NCI-H510A treated with DMSO at 0.1 percent for 48 hours (cell line): Measurements from ENCODE around the gene CNGA3.

Source experiments
- DNase-seq: peaks from one replicate; lab custom pipeline; 2025; lab: John Stamatoyannopoulos, UW

CNGA3 gene

DNA sequence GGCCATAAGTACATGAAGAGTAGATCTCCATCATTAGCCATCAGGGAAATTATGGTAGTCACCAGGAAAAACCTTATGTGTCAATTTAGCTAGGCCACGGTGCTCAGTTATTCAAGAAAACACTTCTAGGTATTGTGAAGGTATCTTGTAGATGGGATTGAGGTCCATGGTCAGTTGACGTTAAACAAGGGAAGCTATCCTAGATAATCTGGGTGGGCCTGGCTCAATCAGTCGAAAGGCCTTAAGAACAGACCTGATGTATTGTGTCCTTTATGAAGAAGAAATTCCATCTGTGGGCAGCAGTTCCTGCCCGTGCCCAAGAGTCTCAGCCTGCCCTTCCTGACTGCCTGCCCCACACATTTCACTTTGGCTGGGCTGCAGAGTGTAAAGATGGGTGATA is 16.7 kb upstream of the CNGA3 start:
- DNase-seq, result no peak

DNA sequence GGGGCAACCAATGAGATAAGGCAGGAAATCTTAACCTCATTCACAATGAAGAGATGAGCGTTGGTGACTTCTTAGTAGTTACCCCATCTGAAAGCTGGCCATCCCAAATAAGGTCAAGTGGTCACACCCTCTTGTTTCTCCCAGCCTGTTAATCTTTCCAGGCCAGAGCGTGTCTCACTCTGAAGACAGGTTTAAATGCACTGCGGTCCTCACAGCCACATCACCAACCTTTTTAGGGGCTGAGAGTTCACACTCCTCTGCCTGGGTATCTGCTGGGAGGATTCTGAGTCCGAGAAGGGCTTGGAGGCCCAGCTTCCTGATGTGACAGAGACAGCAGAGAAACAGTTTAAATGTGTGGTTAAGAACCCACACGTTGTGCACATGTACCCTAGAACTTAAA is 13.3 kb upstream of the CNGA3 start:
- no peak for DNase-seq

DNA sequence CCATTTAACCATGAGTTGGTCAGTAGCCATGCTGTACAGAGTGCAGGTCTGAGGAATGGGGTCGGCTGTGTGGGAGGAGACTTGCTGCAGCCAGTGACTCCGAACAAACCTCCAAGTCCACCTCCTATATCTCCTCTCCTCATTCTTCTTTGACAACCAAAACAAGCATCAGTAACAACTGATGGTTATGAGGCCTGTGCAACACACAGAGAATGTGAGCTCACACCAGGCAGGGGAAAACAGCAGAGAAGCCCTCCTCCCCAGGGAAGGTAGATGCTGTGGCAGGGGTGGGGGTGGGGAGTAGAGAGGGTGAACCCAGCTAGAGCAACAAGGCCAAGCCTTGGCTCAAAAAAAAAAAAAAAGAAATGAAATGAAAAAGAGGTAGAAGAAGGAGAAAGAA is 12.3 kb upstream of the CNGA3 start:
- DNase-seq, result no peak

DNA sequence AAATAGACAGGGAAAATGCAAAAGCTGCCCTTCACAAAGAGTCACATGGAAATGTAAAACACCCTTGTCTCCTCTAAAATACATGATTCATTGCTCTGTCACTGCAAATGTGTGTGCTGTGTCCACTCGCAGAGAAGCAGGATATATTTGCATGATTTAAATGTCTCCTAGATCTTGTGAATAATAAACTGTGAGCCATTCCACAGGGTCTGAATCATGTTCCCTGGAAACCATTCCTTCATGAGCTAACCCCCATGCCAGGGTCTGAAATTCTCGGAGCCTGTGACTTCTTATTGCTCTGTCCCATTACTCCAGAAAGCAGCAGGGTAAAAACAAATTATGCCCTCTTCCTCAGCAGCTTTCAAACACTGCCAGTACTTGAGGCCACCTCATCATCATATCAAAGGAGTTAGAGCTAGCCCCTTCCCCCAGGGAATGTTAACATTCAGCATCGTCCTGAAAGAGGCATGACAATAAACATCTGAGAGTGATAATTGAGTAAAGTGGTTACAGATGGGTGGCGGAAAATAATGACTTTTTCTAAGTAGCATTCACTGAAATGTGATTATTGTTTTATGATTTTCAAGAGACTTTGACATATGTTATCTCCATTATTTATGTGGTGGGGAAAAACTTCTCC is 11.7 kb upstream of the CNGA3 start:
- DNase-seq, result no peak

DNA sequence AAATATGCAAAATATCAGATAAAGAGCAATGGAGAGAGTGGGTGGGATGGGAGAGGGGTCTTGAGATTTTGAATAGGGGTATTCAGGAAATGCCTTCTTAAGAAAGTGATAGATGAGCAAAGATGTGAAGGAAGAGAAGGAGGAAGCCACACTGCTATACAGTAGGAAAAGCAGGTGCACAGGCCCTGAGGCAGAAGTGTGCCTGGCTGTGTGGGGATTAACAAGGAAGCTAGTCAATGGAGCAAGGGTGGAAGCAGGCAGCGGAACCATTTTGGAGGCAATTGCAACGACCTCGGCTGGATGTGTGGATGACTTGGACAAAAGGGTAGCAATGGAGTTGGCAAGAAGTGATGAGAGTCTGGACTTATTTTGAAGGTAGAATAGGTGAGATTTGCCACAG is 11.0 kb upstream of the CNGA3 start:
- DNase-seq, result no peak

DNA sequence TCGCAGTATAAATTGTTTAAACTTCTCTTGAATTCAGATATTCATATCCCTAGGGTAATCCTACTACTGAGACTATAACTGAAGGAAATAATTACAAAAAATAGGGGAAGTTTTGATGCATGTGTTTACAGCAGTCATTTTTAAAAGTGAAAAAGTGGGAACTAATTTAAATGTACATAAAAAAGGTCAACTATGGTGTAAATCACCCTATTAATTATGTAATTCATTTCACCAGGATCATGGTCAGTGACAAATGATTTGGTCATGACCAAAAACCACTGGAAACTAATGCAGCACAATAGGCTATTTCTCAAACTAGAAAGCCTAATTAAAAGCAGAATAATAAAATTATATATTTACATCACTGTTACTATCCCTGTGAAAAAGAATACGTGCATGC is 5.0 kb upstream of the CNGA3 start:
- no peak for DNase-seq

DNA sequence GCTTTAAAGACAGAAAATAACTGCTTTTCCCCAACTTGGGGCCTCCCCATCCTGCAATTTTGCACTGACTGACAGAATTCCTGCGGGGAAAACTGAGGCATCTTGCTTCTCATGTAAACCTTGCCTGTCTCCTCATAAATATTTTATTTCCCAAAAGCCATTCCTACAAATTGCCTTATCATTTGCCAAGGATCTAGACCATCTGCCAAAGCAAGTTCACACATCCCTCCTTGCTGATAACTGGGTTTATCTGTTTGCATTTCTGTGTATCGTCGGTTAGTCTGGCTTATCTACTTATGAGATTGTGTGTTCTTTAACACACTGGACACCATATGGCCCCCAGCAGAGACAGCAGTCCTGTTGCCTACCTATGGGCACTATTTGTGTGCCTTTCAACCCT is 3.0 kb upstream of the CNGA3 start:
- DNase-seq, result no peak

DNA sequence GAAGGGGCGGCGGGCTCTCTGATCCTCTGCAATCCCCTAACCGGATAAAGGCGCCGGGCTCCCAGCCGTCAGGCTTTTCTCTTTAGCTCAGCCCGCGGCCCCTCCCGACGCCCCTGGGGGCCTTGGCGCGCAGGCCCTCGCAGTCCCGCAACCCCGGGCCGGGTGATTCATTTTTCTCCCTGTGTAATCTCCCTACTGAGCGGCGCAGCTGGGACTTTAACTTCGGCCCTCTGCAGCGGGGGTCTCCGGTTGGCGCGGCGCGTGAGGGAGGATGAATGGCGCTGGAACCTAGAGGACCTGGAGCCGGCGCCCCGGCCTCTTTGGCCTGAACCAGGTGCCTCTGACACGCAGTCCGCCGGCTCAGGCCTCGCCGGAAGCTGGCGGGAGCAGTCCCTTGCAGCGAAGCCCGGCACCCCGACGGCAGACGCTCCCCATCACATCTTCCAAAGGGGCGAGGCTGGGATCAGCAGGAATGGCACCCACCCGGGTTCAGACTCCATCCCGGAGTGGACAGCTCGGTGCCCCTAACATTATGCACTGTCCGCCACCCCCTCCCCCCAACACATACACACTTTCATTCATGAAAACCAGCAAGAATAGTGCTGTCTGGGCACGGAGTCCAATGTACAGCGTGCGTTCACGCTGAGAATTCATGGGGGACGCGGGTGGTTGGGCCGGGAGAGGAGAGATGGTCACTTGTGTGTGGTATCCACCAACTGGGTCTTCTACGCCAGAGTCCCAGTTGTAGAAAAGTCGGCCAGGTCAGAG is 1.2 kb downstream of the CNGA3 start:
- DNase-seq, result no peak

DNA sequence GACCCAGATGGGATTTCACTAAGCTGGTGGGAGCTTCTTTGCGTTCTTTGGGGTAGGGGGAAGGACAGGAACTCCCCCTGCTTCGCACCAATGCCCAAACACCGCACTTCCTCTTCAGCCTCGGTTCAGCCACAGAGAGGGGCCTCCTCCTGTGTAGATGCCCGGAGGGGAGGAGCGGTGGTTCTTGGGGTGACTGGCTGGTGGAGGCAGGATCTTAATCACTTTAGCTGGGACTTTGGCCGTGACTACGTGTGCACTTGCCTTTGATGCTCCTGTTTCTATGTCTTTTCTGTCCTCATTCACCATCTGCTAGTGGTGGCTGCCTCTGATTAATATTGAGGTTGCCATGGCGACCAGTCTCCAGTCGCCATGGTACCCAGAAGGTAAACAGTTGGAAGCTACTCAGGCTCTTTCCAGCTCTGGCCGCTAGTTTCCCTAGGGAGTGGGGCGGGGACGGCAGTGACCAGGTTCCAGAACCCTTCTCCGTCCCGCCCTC is 1.9 kb downstream of the CNGA3 start:
- DNase-seq, result no peak

DNA sequence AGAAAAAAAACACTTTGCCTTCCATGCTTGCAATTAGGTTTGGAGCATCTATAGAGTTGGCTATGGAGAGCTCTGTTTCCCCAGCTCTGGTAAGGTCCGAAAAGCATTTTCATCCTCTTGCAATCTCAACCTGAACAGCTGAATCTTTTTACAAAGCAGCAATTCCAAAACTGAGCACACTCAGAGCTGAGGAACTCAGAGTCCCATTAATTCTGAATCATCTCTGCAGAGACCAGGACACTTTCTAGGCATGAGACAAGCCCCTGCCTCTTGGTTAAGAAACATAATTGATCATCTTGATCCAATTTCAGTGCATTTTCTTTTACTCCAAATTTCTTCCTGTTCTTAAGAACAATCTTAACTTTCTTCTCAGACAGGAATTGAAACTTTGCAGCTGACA is 4.2 kb downstream of the CNGA3 start:
- no peak for DNase-seq

DNA sequence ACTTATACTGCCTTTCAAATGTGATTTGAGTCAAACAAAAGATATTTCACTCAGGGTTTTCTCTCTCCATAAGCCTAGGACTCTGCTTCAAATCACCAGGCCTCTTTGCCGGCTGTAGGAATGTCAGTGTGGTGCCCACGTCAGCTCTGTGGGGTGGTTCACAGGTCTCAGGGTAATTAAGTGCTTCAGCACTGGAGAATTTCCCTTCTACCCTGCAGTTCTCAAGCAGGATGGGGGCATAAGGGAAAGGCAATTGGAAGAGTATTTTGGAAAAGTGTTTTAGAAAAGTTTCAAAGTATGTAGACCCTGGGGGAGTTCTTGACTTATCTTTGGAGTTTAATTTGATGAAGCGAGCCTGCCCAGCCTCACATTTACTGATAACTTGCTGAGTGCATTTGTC is 9.6 kb downstream of the CNGA3 start:
- no peak for DNase-seq

DNA sequence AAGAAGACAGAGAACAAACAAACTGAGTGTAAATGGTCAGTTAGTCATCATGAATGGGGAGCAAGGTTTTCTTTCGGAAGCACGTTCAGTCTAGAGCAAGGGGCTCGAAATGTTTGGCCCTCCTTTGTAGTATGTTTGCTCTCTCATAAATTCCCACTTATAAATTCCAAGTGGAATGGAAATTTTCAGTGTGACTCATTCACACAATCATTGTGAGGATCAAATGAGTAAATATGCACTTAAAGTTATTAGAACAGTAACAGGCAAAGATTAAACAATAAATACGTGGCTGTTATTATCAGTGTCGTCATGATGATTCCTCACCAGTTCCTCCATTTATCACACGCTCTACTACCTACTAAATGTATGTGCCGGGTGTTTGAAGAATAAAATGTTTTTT is 10.5 kb downstream of the CNGA3 start:
- no peak for DNase-seq

DNA sequence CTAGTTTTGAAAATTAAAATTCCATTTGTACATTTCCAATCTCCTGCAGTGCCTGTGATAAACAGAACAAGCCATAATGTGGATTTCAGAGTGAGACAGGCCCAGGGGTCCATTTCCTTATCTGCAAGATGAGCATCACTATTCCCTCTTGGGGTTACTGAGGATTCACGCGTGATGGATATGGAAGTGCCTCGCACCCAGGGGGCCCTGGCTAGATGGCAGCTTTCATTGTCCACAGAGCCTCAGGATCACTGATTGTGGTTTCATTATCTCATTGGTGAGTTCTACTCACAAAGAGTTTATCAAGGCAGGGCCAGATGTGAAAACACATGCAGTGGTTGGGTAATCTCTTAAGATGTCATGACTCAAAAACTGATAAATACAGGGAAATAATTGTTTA is 11.6 kb downstream of the CNGA3 start:
- no peak for DNase-seq

DNA sequence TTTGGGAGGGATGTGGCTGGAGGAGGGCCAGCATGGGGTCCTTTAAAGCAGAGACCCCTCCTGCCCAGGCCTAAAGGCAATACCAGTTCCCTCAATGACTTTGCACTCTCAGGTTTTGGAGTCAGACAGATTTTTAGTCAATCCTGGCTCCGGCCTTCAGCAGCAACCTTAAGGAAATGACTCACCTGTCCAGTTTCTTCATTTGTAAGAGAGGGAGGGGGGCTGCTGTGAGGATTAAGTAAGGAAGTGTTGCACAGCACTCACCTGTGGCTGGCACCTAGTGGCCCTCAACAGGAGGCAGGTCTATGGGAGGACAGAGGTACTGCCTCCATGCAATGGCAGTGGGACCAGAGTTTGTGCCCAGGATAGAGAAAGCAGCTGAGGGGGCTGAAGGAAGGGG is 13.7 kb downstream of the CNGA3 start:
- DNase-seq, result no peak

DNA sequence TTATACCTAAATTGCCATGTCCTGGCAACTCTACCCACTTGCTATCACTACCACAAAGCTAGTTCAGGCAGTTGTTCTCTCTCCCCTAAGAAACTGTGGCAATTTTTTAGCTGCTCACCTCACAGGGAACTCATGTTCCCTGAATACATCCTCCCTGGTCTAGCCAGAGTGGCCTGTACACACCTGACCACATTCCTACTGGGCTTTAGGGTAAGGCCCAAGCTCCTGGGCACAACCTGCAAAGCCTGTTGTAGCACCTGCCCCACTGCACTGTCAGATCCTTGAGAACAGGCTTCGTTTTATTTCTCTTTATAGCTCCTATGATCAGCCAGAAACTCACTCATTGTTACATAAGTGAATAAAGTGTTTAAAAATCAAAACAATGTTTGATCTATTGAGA is 21.5 kb downstream of the CNGA3 start:
- DNase-seq, result no peak

DNA sequence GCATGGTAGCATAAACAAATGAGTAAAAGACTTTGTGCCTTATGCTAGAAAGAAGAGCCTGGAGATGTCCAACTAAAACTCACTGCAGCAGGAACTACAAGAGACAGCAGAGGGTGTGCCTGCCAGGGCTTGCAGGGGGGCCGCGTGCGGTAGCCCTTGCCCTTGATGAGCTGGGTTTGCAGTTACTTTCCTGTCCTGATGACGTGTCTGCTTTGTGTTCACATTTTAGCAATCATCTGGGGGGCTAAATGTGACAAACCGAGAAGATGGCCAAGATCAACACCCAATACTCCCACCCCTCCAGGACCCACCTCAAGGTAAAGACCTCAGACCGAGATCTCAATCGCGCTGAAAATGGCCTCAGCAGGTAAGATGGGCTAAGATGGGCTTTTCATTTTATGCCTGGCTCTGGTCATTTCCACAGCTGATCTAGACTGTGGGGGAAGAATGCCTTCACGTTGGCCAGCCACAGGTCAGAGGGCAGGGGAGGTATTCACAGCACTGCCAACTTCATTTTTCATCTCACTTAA is 23.5 kb downstream of the CNGA3 start:
- DNase-seq, result no peak

DNA sequence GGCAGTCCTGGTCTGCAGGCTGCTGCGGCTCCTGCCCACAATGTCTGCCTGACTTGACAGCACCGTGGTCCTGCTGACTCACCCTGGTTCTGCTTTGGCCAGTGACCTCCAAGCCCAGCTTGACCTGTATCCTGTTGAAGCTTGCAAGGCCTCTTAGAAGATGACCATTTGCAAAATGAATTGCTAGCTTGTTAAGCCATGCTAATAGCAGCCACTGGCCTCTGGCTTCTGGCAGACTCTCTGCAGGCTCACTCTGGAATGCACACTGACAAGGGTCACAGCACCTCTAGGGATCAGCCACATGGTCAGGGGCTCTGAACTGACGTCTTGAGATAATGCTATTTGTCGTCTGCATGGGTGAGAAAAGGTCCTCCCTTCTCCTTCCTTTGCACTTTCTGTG is 25.9 kb downstream of the CNGA3 start:
- no peak for DNase-seq

DNA sequence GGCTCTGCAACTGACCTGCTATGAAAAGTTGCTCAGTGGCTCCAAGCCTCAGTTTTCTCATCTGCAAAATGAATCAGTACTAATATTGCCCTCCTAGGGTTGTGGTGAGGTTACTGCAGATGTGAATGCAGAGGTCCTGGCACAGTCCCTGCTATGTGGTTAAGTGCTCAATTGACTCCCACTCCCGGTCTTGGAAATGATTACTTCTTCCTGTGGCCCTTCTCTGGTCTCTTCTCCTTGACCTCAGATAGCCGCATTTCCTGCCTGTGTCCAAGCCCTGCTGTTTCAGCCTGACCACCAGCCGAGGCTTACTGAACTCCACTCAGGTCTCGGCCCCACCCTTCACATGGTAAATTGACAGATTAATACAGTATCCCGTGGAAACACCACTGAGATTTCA is 26.3 kb downstream of the CNGA3 start:
- DNase-seq, result no peak

DNA sequence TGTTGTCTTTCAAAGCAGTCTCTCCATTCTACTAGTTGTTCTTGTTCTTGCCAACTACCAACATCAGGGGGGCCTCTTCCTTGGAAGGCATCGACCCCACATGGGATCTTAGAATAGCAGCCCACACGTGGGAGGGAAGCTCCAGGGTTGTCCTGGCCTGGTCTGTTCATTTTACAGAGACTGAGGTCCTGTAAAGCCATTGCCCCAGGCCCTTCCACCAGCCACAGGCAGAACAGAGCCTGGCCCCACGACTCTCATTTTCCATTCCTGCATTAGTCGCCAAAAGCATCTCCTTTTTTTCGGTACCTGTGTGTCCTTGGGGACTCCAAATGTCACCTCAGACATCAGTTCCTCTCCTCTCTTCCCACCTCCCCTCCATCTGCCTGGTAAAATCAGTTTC is 28.0 kb downstream of the CNGA3 start:
- DNase-seq, result no peak

DNA sequence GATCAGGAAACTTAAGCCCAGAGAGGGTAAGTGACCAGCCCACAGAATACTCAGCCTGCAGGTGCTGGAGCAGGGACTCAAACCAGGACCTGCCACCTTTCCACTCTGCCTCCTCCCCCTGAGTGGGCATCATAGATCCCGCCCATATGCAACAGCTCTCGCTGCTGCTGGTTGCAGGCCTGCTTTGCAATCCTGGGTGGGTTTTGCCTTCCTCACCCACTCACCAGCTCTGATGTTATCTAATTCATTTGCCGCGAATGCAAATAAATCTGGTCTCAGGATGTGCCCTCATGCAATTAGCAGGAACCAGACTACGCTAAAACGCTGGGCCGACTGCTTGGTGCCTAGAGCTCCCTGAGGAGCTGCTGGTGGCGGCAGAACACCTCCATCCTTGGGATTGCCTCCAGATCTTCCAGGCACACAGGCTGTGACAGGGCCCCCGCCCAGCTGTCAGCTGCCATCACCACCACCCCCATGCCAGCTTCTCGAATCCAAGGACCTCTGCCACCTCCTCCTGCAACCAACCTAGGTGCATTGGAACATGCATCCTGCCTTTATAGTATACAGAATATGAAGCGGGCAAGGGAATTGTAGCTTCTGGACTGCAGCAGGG is 28.8 kb downstream of the CNGA3 start:
- DNase-seq, result no peak

DNA sequence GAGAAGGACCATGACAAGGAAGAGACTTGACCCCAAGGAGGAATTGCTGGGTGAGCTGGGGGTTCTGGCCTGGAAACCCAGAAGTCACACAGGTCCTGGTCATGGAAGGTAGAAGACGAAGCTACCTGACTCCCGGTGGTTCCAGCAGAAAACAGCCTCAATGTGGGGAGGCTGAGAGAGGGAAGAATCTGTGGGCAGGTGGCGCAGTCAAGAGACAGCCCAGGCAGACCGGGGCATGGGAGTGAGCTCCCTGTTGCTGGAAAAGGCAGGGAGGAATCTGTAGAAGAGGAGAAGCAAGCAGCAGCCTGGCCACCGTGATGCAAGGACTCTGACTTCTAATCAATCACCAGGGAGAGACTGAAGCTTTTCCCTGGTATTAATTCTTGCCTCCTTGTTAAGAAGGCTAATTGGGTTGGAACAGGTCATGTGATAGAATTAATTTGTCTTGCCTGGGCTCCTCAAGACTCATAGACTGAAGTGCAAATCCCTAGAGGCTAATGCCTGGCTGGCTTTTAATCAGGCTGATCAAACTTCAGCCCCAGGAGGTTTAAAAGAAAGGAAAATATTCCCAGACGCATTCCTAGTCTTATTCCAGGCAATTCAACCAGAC is 30.1 kb downstream of the CNGA3 start:
- DNase-seq, result no peak

DNA sequence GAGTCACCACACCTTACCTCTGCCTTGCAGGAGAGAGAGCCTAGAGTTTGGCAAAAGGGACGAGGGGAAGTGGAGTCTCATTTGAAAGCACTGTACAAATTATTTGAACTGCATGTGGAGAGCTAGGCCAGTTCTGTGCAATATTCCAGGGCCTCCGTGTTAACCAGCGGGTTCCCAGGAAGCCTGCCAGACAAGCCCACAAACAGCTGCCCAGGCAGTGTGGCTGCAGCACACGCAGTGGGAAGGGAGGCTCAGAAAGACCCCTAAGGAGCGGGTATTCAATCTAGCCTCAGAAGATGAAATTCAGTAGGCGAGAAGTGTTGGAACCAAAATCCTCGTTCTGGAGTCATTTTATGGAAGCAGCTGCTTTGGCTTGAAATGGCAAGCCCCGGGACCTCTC is 30.7 kb downstream of the CNGA3 start:
- DNase-seq, result no peak

DNA sequence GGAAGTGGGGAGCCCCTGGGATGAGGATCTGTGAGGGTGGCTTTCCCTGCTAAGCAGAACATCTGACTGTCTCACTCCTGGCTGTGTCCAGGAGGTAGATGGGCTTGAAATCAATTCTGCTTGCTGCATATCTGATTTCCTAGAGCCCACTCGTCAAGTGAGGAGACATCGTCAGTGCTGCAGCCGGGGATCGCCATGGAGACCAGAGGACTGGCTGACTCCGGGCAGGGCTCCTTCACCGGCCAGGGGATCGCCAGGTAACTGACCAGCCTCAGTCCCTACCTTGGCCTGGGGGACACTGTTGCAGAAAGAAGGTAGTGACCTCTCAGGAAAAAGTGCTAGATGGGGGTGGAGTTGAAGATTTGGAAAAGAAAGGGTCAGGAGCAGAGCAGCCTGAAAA is 31.3 kb downstream of the CNGA3 start:
- no peak for DNase-seq
